Hematopoietic multipotent progenitor cell treated with erythropoietin and hydrocortisone succinate and interleukin-3 and kit ligand, for 4 days (in vitro differentiated cells): ENCODE measurements around the gene P2RX6.

ENCODE experiments used
- DNase-seq: peaks from one replicate; pipeline ENCODE4 v3.0.0-alpha.2; 2015

The P2RX6 gene

GRCh38 chr22:21015466-21016006 lies 571 bp downstream of the P2RX6 start:
- no peak for DNase-seq

GRCh38 chr22:21016644-21017420 lies 1.9 kb downstream of the P2RX6 start:
- DNase-seq: no peak

- DNase-seq: no peak
These were observed 3.3 kb downstream of the P2RX6 start for GRCh38 chr22:21018314-21018713.

GRCh38 chr22:21020802-21021429 lies 6.0 kb downstream of the P2RX6 start:
- peak; percentile 70 for DNase-seq

GRCh38 chr22:21022507-21022906 lies 7.5 kb downstream of the P2RX6 start:
- DNase-seq: no peak

GRCh38 chr22:21022955-21023614 lies 8.1 kb downstream of the P2RX6 start:
- DNase-seq: no peak

GRCh38 chr22:21025266-21025665 lies 10.3 kb downstream of the P2RX6 start:
- DNase-seq: no peak

GRCh38 chr22:21025763-21026755 lies 11.1 kb downstream of the P2RX6 start:
- DNase-seq: no peak

- DNase-seq: no peak
These were observed 12.1 kb downstream of the P2RX6 start for GRCh38 chr22:21026783-21027692.

- DNase-seq: no peak
These were observed 13.6 kb downstream of the P2RX6 start for GRCh38 chr22:21028277-21029251.

GRCh38 chr22:21029486-21030025 lies 14.6 kb downstream of the P2RX6 start:
- DNase-seq: no peak

- DNase-seq: no peak
These were observed 15.1 kb downstream of the P2RX6 start for GRCh38 chr22:21030032-21030431.

GRCh38 chr22:21030621-21031544 lies 15.9 kb downstream of the P2RX6 start:
- no peak for DNase-seq

- DNase-seq: no peak
These were observed 16.6 kb downstream of the P2RX6 start for GRCh38 chr22:21031545-21032036.

GRCh38 chr22:21032037-21032867 lies 17.3 kb downstream of the P2RX6 start, which contains the start of gene SLC7A4:
TSS of gene SLC7A4 (minus strand) at chr22:21032561. CDS start at chr22:21031812, 749 bp downstream.
- DNase-seq: peak; percentile 40

- DNase-seq: no peak
These were observed 18.1 kb downstream of the P2RX6 start for GRCh38 chr22:21032868-21033688.
